GM12891 (cell line): ENCODE measurements around the gene OR2AG1.

ENCODE experiments used
- POLR2A ChIP-seq: IDR thresholded peaks from 2 replicates; pipeline ENCODE4 v1.6.1; 2011; ENCODE audit warnings: low read depth, low read length, control low read depth
- POLR2AphosphoS5 ChIP-seq: IDR thresholded peaks from 2 replicates; pipeline ENCODE4 v1.6.1; 2011; ENCODE audit warnings: low read depth, low read length, control low read depth
- SPI1 ChIP-seq: IDR thresholded peaks from 2 replicates; pipeline ENCODE4 v1.6.1; 2011; ENCODE audit warnings: low read depth, low read length, control low read depth

DNA sequence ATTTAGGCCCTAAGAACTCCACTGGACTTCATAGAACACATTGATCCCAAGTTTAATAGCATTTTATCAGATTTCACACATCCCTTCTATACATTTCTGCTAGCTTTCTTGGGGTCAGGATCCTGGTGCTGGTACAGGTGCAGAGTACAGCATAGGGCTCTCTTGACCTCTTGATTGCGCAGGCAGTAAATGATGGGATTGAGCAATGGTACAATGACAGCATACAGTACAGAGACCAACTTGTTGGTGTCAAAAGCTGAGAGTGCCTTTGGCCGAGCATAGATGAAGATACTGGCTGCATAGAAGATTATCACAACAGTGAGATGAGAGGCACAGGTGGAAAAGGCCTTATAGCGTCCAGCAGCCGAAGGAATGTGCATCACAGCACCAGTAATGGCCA, 11.8 kb downstream of the OR2AG1 start:
- TF ChIP-seq POLR2A (no peak), SPI1 (no peak), POLR2AphosphoS5 (no peak)
